OCI-LY3 (cell line): ENCODE data around the gene RASD1.
"Not testable (repeated sequence)": the region's sequence is repeated elsewhere in the genome, so short reads cannot be mapped to it uniquely, and the experiment has no call there.

Experiments
- H2AFZ ChIP-seq: fragments of 200-600, 300-600 bp; shearing (Covaris generic); 2 replicates; pipeline ENCODE4 v1.6.0; 2014; ENCODE audit warnings: antibody characterized with exemption, low read depth, low read length
- H3K27ac ChIP-seq: fragments of 200-600, 300-600 bp; sonication (generic); 2 replicates; pipeline ENCODE4 v1.5.1; 2014; ENCODE audit warnings: mild to moderate bottlenecking, low read length, moderate library complexity, mixed read lengths
- H3K27me3 ChIP-seq: fragments of 200-600, 300-600 bp; sonication (generic); 2 replicates; pipeline ENCODE4 v1.6.1; 2014; ENCODE audit warnings: low read depth, low read length, mixed read lengths
- H3K36me3 ChIP-seq: fragments of 200-600, 300-600 bp; sonication (generic); replicated peaks from 2 replicates; pipeline ENCODE3; 2014; ENCODE audit warnings: low read depth, low read length, mixed read lengths
- H3K4me1 ChIP-seq: fragments of 300-600, 200-600 bp; sonication (generic); 2 replicates; pipeline ENCODE4 v1.6.1; 2014; ENCODE audit warnings: low read length, mixed read lengths
- H3K4me2 ChIP-seq: fragments of 200-600, 300-600 bp; sonication (generic); 2 replicates; pipeline ENCODE4 v1.6.1; 2014; ENCODE audit warnings: low read length, mixed read lengths
- H3K4me3 ChIP-seq: fragments of 300-600, 200-600 bp; sonication (generic); 2 replicates; pipeline ENCODE4 v1.5.1; 2014; ENCODE audit warnings: antibody characterized with exemption, mild to moderate bottlenecking, low read length, moderate library complexity
- H3K79me2 ChIP-seq: fragments of 300-600, 200-600 bp; shearing (Covaris generic); 2 replicates; pipeline ENCODE4 v1.6.1; 2014; ENCODE audit warnings: mild to moderate bottlenecking, low read length, mixed read lengths
- H3K9ac ChIP-seq: fragments of 300-600, 200-600 bp; shearing (Covaris generic); 2 replicates; pipeline ENCODE4 v1.6.0; 2014; ENCODE audit warnings: mild to moderate bottlenecking, low read length, moderate library complexity
- H3K9me3 ChIP-seq: fragments of 200-600, 300-600 bp; shearing (Covaris generic); 2 replicates; pipeline ENCODE4 v1.6.1; 2014; ENCODE audit warnings: low read length, mixed read lengths; ENCODE audit not compliant: insufficient read depth
- H4K20me1 ChIP-seq: fragments of 200-600, 300-600 bp; sonication (generic); 2 replicates; pipeline ENCODE4 v1.6.1; 2016; ENCODE audit warnings: low read length, mixed read lengths; ENCODE audit not compliant: insufficient read depth
- EZH2phosphoT487 ChIP-seq: fragments of 200-600 bp; shearing (Covaris generic); IDR thresholded peaks from 2 replicates; pipeline ENCODE4 v1.6.1; 2018; ENCODE audit warnings: antibody characterized with exemption, mixed run types, low read depth
- TF ChIP-seq, protein P1 (sequence below): fragments of 200-600, 300-600 bp; sonication (generic); IDR thresholded peaks from 2 replicates; pipeline ENCODE4 v1.5.1; 2014; ENCODE audit warnings: antibody characterized with exemption, low read length, low read depth

Gene RASD1

GRCh38 chr17:17467016-17467415 is 29.2 kb downstream of the RASD1 start:
- H2AFZ ChIP-seq: no peak overlapping the region
- no peaks in the 10 kb centered on the region for H3K9me3 ChIP-seq
- H3K79me2 ChIP-seq: no peaks in the 10 kb centered on the region
- H3K4me1 ChIP-seq: peaks cover 4% of the 10 kb centered on the region; the same call in 1 of the 2 replicates
- no peak overlapping the region for H3K9ac ChIP-seq
- H3K4me2 ChIP-seq: no peak overlapping the region
- no peaks in the 10 kb centered on the region for H3K27me3 ChIP-seq
- no peaks in the 10 kb centered on the region for H4K20me1 ChIP-seq
- H3K36me3 ChIP-seq: no peaks in the 10 kb centered on the region
- H3K4me3 ChIP-seq: no peak overlapping the region
- no peak overlapping the region for H3K27ac ChIP-seq
- TF ChIP-seq EZH2phosphoT487: no peak
- TF ChIP-seq, protein P1, sequence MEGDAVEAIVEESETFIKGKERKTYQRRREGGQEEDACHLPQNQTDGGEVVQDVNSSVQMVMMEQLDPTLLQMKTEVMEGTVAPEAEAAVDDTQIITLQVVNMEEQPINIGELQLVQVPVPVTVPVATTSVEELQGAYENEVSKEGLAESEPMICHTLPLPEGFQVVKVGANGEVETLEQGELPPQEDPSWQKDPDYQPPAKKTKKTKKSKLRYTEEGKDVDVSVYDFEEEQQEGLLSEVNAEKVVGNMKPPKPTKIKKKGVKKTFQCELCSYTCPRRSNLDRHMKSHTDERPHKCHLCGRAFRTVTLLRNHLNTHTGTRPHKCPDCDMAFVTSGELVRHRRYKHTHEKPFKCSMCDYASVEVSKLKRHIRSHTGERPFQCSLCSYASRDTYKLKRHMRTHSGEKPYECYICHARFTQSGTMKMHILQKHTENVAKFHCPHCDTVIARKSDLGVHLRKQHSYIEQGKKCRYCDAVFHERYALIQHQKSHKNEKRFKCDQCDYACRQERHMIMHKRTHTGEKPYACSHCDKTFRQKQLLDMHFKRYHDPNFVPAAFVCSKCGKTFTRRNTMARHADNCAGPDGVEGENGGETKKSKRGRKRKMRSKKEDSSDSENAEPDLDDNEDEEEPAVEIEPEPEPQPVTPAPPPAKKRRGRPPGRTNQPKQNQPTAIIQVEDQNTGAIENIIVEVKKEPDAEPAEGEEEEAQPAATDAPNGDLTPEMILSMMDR: no peak

DNA sequence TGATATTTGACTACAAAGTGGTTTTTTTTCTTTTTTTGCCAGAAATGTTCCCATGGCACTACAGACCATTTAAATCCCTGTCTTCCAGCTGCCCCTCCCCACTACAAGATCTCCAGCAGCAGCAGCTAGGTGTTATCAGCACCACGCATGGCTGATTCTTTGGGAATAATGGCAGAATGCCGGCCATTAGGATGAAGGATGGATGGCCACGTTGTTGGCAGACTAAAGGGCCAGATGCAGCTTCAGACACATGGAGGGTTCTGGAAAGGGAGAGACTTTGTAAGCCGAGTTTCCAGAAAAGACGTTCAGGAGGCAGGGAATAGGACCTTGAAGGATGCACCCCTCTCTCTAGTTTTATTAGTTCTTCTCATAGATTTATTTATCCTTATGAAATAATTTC is 29.7 kb downstream of the RASD1 start:
- Histone ChIP-seq H2AFZ (no peak overlapping the region), H3K4me3 (no peak overlapping the region), H3K4me2 (no peak overlapping the region), H4K20me1 (no peaks in the 10 kb centered on the region), H3K36me3 (no peaks in the 10 kb centered on the region), H3K79me2 (no peaks in the 10 kb centered on the region), H3K4me1 (peaks cover 4% of the 10 kb centered on the region; the same call in 1 of the 2 replicates), H3K27ac (no peak overlapping the region), H3K9ac (no peak overlapping the region), H3K9me3 (no peaks in the 10 kb centered on the region), H3K27me3 (no peaks in the 10 kb centered on the region)
- TF ChIP-seq, protein P1: no peak
- TF ChIP-seq EZH2phosphoT487: no peak

DNA sequence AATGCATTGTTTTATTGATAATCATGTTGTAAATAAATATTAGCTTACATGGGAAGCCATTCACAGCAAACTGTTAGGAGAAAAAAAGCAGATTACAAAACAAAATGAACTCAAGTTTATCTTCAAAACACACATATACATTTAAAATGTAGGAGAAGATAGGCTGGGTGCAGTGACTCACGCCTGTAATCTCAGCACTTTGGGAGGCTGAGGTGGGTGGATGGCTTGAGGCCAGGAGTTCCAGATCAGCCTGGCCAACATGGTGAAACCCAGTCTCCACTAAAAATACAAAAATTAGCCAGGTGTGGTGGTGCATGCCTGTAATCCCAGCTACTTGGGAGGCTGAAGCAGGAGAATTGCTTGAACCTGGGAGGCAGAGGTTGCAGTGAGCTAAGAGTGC is 30.3 kb downstream of the RASD1 start:
- not testable (repeated sequence) for H2AFZ ChIP-seq, H3K4me1 ChIP-seq, H4K20me1 ChIP-seq, H3K27me3 ChIP-seq, H3K9ac ChIP-seq, H3K79me2 ChIP-seq, H3K4me2 ChIP-seq, H3K27ac ChIP-seq, H3K9me3 ChIP-seq, H3K36me3 ChIP-seq, H3K4me3 ChIP-seq

GRCh38 chr17:17463821-17464220 is 32.4 kb downstream of the RASD1 start:
- TF ChIP-seq EZH2phosphoT487: no peak
- TF ChIP-seq, protein P1: no peak
- no peak overlapping the region for H3K9ac ChIP-seq
- no peak overlapping the region for H3K4me2 ChIP-seq
- no peaks in the 10 kb centered on the region for H4K20me1 ChIP-seq
- H3K27me3 ChIP-seq: no peaks in the 10 kb centered on the region
- no peaks in the 10 kb centered on the region for H3K36me3 ChIP-seq
- no peak overlapping the region for H3K27ac ChIP-seq
- no peaks in the 10 kb centered on the region for H3K79me2 ChIP-seq
- no peak overlapping the region for H3K4me3 ChIP-seq
- H3K4me1 ChIP-seq: peaks cover 4% of the 10 kb centered on the region; the same call in 1 of the 2 replicates
- no peaks in the 10 kb centered on the region for H3K9me3 ChIP-seq
- H2AFZ ChIP-seq: no peak overlapping the region
